Breast epithelium (tissue), 3 donors: Measurements from ENCODE around the gene GREB1L.

ENCODE experiments used
- CTCF ChIP-seq, 3 donors: fragments of 450-650 bp; IDR thresholded peaks; one replicate each; pipeline ENCODE4 v1.5.1; 2016 to 2017; ENCODE audit warnings: antibody characterized with exemption in 3 of 3, mild to moderate bottlenecking in 3 of 3, moderate library complexity in 3 of 3
- POLR2A ChIP-seq: fragments of 450-650 bp; IDR thresholded peaks from one replicate; pipeline ENCODE4 v1.6.1; 2016; ENCODE audit warnings: antibody characterized with exemption, mild to moderate bottlenecking, moderate library complexity
- POLR2AphosphoS5 ChIP-seq, 3 donors: sonication (generic); formaldehyde crosslinking; IDR thresholded peaks; one replicate each; pipeline ENCODE4 v1.6.1; 2017; ENCODE audit warnings: antibody characterized with exemption in 3 of 3

- TF ChIP-seq POLR2AphosphoS5 (IDR thresholded peaks at IDR 0.05) (no peak), POLR2A (no peak), CTCF (IDR thresholded peaks at IDR 0.05) (no peak)
These were observed 214.6 kb downstream of the GREB1L start for GRCh38 chr18:21456428-21457178.
